Measurements from ENCODE around the gene PTGES3. TPM values are rescaled to one million over a fixed set of nuclear protein-coding genes. Genes with fewer than 3 reads are reported as not detected.

PTGES3 gene
- total and polyA plus RNA-seq, 2 experiments from 2014 or later = 128 to 156 TPM

DNA sequence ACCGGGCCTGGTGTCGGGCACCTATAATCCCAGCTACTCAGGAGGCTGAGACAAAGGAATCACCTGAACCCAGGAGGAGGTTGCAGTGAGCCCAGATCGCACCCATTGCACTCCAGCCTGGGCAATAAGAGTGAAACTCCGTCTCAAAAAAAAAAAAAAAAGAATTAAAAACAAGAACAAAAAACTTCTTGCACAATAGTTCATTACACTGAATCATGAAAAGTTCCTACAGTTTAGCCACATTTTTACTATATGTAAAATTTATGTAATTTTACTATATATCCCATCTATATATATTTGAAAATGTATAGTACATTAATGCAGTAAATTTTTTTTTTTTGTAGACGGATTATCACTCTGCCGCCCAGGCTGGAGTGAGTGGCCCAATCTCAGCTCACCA, 46.9 kb downstream of the PTGES3 start:
- Histone ChIP-seq H3K27me3 (no peaks in the 10 kb centered on the region), H2AFZ (no peak overlapping the region), H3K4me2 (no peak overlapping the region), H3K9me3 (ENCODE audit: low read depth) (no peaks in the 10 kb centered on the region), H3K79me2 (peaks cover 52% of the 10 kb centered on the region), H3K4me3 (no peak overlapping the region), H3K27ac (no peak overlapping the region), H3K9me2 (replicated peaks; ENCODE audit: insufficient read depth) (no peaks in the 10 kb centered on the region), H4K20me1 (ENCODE audit: insufficient read depth, poor library complexity, severe bottlenecking) (peaks cover 22% of the 10 kb centered on the region), H3K4me1 (ENCODE audit: insufficient read depth) (peaks cover 22% of the 10 kb centered on the region), H3K36me3 (replicated peaks; ENCODE audit: insufficient read depth, low read depth) (no peaks in the 10 kb centered on the region)
- no peak for DNase-seq (ENCODE audit: low spot score)
- TF ChIP-seq EZH2phosphoT487 (IDR thresholded peaks at IDR 0.05; ENCODE audit: low read depth, severe bottlenecking, unreplicated experiment) = no peak
- no peak for TF ChIP-seq EZH2 (IDR thresholded peaks at IDR 0.05; ENCODE audit: borderline replicate concordance)
- TF ChIP-seq, protein P1, sequence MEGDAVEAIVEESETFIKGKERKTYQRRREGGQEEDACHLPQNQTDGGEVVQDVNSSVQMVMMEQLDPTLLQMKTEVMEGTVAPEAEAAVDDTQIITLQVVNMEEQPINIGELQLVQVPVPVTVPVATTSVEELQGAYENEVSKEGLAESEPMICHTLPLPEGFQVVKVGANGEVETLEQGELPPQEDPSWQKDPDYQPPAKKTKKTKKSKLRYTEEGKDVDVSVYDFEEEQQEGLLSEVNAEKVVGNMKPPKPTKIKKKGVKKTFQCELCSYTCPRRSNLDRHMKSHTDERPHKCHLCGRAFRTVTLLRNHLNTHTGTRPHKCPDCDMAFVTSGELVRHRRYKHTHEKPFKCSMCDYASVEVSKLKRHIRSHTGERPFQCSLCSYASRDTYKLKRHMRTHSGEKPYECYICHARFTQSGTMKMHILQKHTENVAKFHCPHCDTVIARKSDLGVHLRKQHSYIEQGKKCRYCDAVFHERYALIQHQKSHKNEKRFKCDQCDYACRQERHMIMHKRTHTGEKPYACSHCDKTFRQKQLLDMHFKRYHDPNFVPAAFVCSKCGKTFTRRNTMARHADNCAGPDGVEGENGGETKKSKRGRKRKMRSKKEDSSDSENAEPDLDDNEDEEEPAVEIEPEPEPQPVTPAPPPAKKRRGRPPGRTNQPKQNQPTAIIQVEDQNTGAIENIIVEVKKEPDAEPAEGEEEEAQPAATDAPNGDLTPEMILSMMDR (IDR thresholded peaks at IDR 0.05; ENCODE audit: poor library complexity) = no peak
- WGBS (ENCODE audit: low lambda C conversion rate, missing lambda C conversion rate) = 93% methylated on average over 6 of the region's 6 CpGs

DNA sequence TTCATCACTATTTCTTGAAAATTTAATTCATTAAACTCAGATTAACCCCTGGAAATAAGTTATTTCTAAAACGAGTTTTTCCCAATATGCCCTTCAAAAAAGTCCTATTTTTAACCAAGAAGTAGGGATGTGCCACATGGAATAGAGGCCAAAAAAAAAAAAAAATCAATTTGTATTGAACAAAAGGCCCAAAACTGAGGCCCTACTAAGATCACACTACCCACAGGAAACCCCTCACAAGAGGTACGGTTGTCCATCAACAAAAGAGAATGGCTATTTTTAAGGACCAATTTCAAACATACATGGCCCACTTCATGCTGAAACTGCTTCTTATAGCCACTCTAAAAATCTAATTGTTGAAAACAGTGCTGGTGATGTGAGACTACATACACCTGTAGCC, 50.5 kb downstream of the PTGES3 start:
- Histone ChIP-seq H3K4me2 (peak overlapping the region; percentile 33), H3K79me2 (peaks cover 51% of the 10 kb centered on the region), H3K9me3 (ENCODE audit: low read depth) (no peaks in the 10 kb centered on the region), H4K20me1 (ENCODE audit: insufficient read depth, poor library complexity, severe bottlenecking) (peaks cover under 1% of the 10 kb centered on the region), H3K36me3 (replicated peaks; ENCODE audit: insufficient read depth, low read depth) (no peaks in the 10 kb centered on the region), H3K27me3 (no peaks in the 10 kb centered on the region), H3K27ac (peak overlapping the region; percentile 46), H3K4me1 (ENCODE audit: insufficient read depth) (peaks cover 24% of the 10 kb centered on the region), H3K4me3 (no peak overlapping the region), H3K9me2 (replicated peaks; ENCODE audit: insufficient read depth) (no peaks in the 10 kb centered on the region), H2AFZ (no peak overlapping the region)
- no peak for TF ChIP-seq EZH2 (IDR thresholded peaks at IDR 0.05; ENCODE audit: borderline replicate concordance)
- TF ChIP-seq, protein P1 (IDR thresholded peaks at IDR 0.05; ENCODE audit: poor library complexity) = no peak
- TF ChIP-seq EZH2phosphoT487 (IDR thresholded peaks at IDR 0.05; ENCODE audit: low read depth, severe bottlenecking, unreplicated experiment) = no peak
- no peak for DNase-seq (ENCODE audit: low spot score)
- 85% methylated on average over 2 of the region's 2 CpGs for WGBS (ENCODE audit: low lambda C conversion rate, missing lambda C conversion rate)

DNA sequence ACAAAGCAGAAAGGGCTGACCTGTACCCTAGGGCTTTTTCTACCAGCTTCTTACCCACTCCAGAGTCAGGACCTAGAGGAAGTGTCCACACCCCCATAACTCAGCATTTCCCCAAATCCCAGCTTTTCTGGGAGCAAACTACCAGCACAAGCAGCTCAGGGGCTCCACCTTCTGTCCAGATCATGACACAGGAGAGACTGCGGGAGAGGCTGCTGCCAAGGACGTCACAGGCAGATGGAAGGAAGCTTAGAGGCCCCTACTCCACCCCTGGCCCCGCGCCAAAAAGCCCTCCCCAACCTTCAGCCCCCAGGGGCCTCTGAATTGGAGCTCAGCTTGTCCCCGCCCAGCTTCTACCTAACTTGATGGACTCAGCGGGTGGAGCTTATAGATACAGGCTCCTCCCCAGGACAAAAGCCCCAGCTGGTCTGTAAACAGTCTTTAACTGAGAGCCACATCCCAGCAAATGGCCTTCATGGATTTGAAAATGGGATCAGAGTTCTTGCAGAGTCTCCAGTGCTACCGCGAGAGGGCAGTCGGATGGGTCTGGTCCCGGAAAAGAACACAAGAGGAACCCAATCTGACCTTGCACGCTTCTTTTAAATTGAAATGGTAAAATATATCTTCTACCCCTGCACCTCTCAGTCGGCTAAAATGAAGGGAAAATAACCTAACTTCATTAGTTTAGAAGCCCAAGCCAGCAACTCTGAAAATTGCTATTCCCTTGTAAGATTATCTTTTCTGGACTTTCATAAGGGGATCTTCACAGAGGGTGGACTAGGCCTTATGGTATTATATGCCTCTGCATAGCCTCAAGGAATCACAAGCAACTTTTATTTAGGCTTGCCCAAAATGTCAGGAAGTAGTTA, 51.2 kb downstream of the PTGES3 start:
- peak; percentile 100 for DNase-seq (ENCODE audit: low spot score)
- 5% methylated on average over 10 of the region's 12 CpGs for WGBS (ENCODE audit: low lambda C conversion rate, missing lambda C conversion rate)
- no peaks in the 10 kb centered on the region for H3K27me3 ChIP-seq
- peaks cover 3% of the 10 kb centered on the region for H4K20me1 ChIP-seq (ENCODE audit: insufficient read depth, poor library complexity, severe bottlenecking)
- peaks cover 31% of the 10 kb centered on the region for H3K4me1 ChIP-seq (ENCODE audit: insufficient read depth)
- peak overlapping the region; percentile 75 for H3K4me2 ChIP-seq
- peaks cover 49% of the 10 kb centered on the region for H3K79me2 ChIP-seq
- H3K36me3 ChIP-seq (replicated peaks; ENCODE audit: insufficient read depth, low read depth) = no peaks in the 10 kb centered on the region
- H3K9me2 ChIP-seq (replicated peaks; ENCODE audit: insufficient read depth) = no peaks in the 10 kb centered on the region
- H3K27ac ChIP-seq = peak overlapping the region; percentile 89
- TF ChIP-seq EZH2phosphoT487 (IDR thresholded peaks at IDR 0.05; ENCODE audit: low read depth, severe bottlenecking, unreplicated experiment) = no peak
- TF ChIP-seq, protein P1 (IDR thresholded peaks at IDR 0.05; ENCODE audit: poor library complexity) = peak; percentile 69
- no peaks in the 10 kb centered on the region for H3K9me3 ChIP-seq (ENCODE audit: low read depth)
- peak overlapping the region; percentile 2 for H2AFZ ChIP-seq
- H3K4me3 ChIP-seq = peak overlapping the region; percentile 79
